ENCODE measurements around the gene NEK4. TPM values are rescaled to one million over a fixed set of nuclear protein-coding genes. Genes with fewer than 3 reads are reported as not detected.

NEK4 gene
- total RNA-seq, 1 donor = 28.2 TPM

GRCh38 chr3:52801839-52802238 lies 31.1 kb upstream of the NEK4 start:
- no peak overlapping the region for H3K4me3 ChIP-seq (ENCODE audit: low read depth, low read length)
- no peak for TF ChIP-seq CTCF (IDR thresholded peaks at IDR 0.05; ENCODE audit: insufficient read depth, low read length)
- peak; percentile 10 for DNase-seq (ENCODE audit: low read depth)

GRCh38 chr3:52800079-52800478 lies 29.3 kb upstream of the NEK4 start:
- H3K4me3 ChIP-seq (ENCODE audit: low read depth, low read length) = no peak overlapping the region
- TF ChIP-seq CTCF (IDR thresholded peaks at IDR 0.05; ENCODE audit: insufficient read depth, low read length) = no peak
- peak; percentile 16 for DNase-seq (ENCODE audit: low read depth)

DNA sequence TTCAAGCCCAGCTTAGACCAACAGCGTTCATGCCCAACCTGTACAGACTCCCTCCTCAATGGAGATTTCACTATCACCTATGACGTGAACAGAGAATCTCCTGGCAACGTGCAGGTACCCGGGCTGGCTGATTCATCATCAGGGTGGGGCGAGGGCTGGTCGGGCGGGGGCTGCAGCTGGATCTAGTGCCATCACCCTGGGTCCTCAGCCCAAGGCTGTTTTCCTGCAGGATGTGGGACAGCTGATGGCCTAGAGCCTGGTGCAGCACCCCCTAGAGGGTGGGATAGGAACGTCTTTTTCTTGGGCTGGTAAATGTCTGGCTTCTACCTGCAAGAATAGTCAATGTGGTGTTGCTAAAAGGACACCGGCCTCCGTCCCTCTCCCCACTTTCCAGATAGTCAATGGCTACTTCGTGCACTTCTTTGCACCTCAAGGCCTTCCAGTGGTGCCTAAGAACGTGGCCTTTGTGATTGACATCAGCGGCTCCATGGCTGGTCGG lies 28.3 kb upstream of the NEK4 start:
- H3K4me3 ChIP-seq (ENCODE audit: low read depth, low read length) = no peak overlapping the region
- TF ChIP-seq CTCF (IDR thresholded peaks at IDR 0.05; ENCODE audit: insufficient read depth, low read length) = peak; percentile 35
- no peak for DNase-seq (ENCODE audit: low read depth)

DNA sequence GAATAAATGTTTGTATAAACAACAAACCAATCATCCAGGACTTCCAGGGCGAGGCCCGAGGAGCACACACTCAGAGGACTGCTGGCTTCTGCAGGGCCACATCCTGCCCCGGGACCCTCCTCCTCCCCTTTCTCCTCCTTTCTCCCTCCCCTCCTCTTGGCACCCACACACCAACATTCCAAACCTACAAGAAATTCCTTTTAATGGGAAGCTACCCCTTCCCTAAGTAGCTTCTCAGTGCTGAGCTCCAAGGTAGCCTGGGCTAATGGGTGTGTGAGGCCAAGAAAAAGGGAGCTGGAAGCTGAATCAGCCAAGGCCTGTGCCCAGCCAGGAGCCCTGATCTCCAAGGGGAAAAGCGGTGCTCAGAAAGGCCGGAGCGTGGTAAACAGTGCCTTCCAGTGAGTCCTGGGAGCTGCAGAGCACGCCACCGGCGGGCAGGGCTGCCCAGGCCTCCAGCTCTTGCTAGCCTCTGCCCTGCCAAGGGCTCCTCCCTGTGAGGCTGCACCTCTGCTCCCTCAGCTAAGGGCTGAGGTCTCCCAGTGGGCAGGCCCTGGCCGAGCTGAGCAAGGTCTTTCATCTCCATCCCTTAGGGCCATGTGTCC lies 27.7 kb upstream of the NEK4 start:
- H3K4me3 ChIP-seq (ENCODE audit: low read depth, low read length) = no peak overlapping the region
- TF ChIP-seq CTCF (IDR thresholded peaks at IDR 0.05; ENCODE audit: insufficient read depth, low read length) = no peak
- peak; percentile 9 for DNase-seq (ENCODE audit: low read depth)

- no peak for DNase-seq (ENCODE audit: low read depth)
Observed at GRCh38 chr3:52796411-52796810, 25.7 kb upstream of the NEK4 start.

DNA sequence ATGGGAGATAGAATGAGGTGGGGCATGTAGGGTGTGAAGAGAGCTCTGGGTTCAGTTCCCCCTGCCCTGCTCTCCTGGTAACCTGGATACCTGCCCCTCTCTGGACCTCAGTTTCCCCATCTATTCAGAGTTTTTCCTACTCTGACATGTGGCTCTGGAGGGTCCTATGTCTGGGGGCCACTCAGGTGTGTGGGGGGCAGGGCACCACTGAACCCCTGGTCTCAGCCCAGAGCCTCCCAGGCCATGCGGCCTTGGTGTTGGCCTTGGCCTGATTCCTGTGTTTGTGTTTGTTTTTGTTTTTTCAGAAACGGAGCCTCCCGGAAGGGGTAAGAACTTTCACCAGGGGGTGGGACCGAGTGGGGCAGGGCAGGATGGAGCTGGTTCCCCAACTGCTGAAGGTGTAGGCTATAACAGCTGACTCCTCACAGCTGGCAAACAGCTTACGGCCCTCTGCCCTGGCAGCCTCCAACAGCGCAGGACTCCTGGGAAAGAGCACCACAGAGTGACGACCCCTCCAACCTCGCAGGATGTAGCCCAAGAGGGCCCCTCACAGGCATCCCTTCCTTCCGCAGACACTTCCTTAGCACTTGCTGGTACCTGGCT lies 24.7 kb upstream of the NEK4 start:
- H3K4me3 ChIP-seq (ENCODE audit: low read depth, low read length) = no peak overlapping the region
- DNase-seq (ENCODE audit: low read depth) = no peak
- TF ChIP-seq CTCF (IDR thresholded peaks at IDR 0.05; ENCODE audit: insufficient read depth, low read length) = no peak

More at GRCh38 chr3:52796411-52796810, 25.7 kb upstream of the NEK4 start:
- TF ChIP-seq CTCF (IDR thresholded peaks at IDR 0.05; ENCODE audit: insufficient read depth, low read length) = no peak
- H3K4me3 ChIP-seq (ENCODE audit: low read depth, low read length) = no peak overlapping the region
